Kidney capillary endothelial cell (primary cell): ENCODE data around the gene TSHB.

Source experiments
- DNase-seq: peaks from one replicate; pipeline ENCODE4 v3.0.0-alpha.2; 2018; ENCODE audit warnings: low spot score

The TSHB gene

GRCh38 chr1:115060501-115060900, 30.9 kb downstream of the TSHB start:
- DNase-seq: no peak

- DNase-seq: no peak
Measured at GRCh38 chr1:115062542-115063004, 32.9 kb downstream of the TSHB start.

GRCh38 chr1:115063228-115063901, 33.7 kb downstream of the TSHB start:
- DNase-seq: no peak

GRCh38 chr1:115064461-115064860, 34.8 kb downstream of the TSHB start:
- DNase-seq: no peak

- no peak for DNase-seq
Measured at GRCh38 chr1:115065021-115065420, 35.4 kb downstream of the TSHB start.

GRCh38 chr1:115067161-115067859, 37.7 kb downstream of the TSHB start:
- DNase-seq: no peak

- no peak for DNase-seq
Measured at GRCh38 chr1:115068826-115069585, 39.4 kb downstream of the TSHB start.

GRCh38 chr1:115069659-115070308, 40.2 kb downstream of the TSHB start:
- DNase-seq: no peak

GRCh38 chr1:115071012-115071664, 41.5 kb downstream of the TSHB start:
- no peak for DNase-seq

GRCh38 chr1:115073298-115074087, 43.9 kb downstream of the TSHB start:
- no peak for DNase-seq

GRCh38 chr1:115074839-115075534, 45.4 kb downstream of the TSHB start:
- no peak for DNase-seq

GRCh38 chr1:115076384-115076915, 46.8 kb downstream of the TSHB start:
- DNase-seq: no peak

- no peak for DNase-seq
Measured at GRCh38 chr1:115077286-115077983, 47.8 kb downstream of the TSHB start.

- DNase-seq: no peak
Measured at GRCh38 chr1:115077984-115078330, 48.3 kb downstream of the TSHB start.

- no peak for DNase-seq
Measured at GRCh38 chr1:115078708-115079107, 49.1 kb downstream of the TSHB start.

GRCh38 chr1:115082949-115083348, 53.3 kb downstream of the TSHB start:
- no peak for DNase-seq
